H1 (cell line): ENCODE measurements around the gene COL25A1. TPM values are rescaled to one million over a fixed set of nuclear protein-coding genes. Genes with fewer than 3 reads are reported as not detected.
A peak's percentile ranks its signal among the peaks of the same experiment; 100 is the strongest.

Source experiments
- CTCF ChIA-PET: fragments of 300-600 bp; sonication (Branson Sonifier 250); formaldehyde crosslinking; loops from one replicate; lab custom pipeline; 2021; ENCODE audit not compliant: partially characterized antibody; lab: Charles Lee
- POLR2A ChIA-PET: fragments of 300-600 bp; sonication (Branson Sonifier 250); formaldehyde crosslinking; loops from one replicate; lab custom pipeline; 2021; ENCODE audit warnings: inconsistent platforms; ENCODE audit not compliant: partially characterized antibody; lab: Charles Lee
- DNase-seq, 2 experiments: peaks; one replicate each; pipeline versions ENCODE4 v3.0.0 to v3.0.0-alpha.2; 2010 to 2022; ENCODE audit warnings: low spot score in 2 of 2, low read depth in 1 of 2, mixed read lengths in 1 of 2
- FAIRE-seq: peaks from 2 replicates; lab custom pipeline; 2011; peaks lifted over from hg19 to GRCh38; lab: Jason Lieb, UNC
- H2AFZ ChIP-seq: 2 replicates; pipeline ENCODE4 v1.8.1; 2012; ENCODE audit warnings: low read length, inconsistent platforms
- H2AK5ac ChIP-seq: 2 replicates; pipeline ENCODE4 v1.6.1; 2013; ENCODE audit warnings: low read depth, low read length
- H2BK120ac ChIP-seq: replicated peaks from 2 replicates; pipeline ENCODE3; 2013; ENCODE audit warnings: low read depth, low read length, inconsistent platforms
- H2BK12ac ChIP-seq: 2 replicates; pipeline ENCODE4 v1.6.1; 2013; ENCODE audit warnings: low read depth, low read length
- H2BK15ac ChIP-seq: 2 replicates; pipeline ENCODE4 v1.6.1; 2013; ENCODE audit warnings: low read length
- H2BK20ac ChIP-seq: 2 replicates; pipeline ENCODE4 v1.6.1; 2013; ENCODE audit warnings: low read length
- H2BK5ac ChIP-seq: 2 replicates; pipeline ENCODE4 v1.6.1; 2013; ENCODE audit warnings: low read depth, low read length
- H3K14ac ChIP-seq: 2 replicates; pipeline ENCODE4 v1.6.1; 2013; ENCODE audit warnings: inconsistent platforms; ENCODE audit not compliant: insufficient read length
- H3K18ac ChIP-seq: 2 replicates; pipeline ENCODE4 v1.6.1; 2013; ENCODE audit warnings: low read length; ENCODE audit errors: extremely low read depth
- H3K23ac ChIP-seq: 2 replicates; pipeline ENCODE4 v1.6.1; 2013; ENCODE audit warnings: inconsistent platforms; ENCODE audit not compliant: insufficient read length
- H3K23me2 ChIP-seq: 2 replicates; pipeline ENCODE4 v1.6.1; 2013; ENCODE audit warnings: low read depth, low read length
- H3K27ac ChIP-seq: 2 replicates; pipeline ENCODE4 v1.6.1; 2011; ENCODE audit warnings: low read depth, low read length, inconsistent platforms
- H3K27me3 ChIP-seq, 4 experiments: replicated peaks in 1 of 4; 1 replicate in 1 of 4; 2 replicates in 3 of 4; pipeline versions ENCODE4 v1.6.1 to v1.8.1; 2011 to 2013; ENCODE audit warnings: low read length in 3 of 4, mild to moderate bottlenecking in 3 of 4, inconsistent platforms in 2 of 4, mixed read lengths in 2 of 4, moderate library complexity in 1 of 4; ENCODE audit not compliant: control insufficient read depth in 3 of 4, insufficient read depth in 3 of 4; ENCODE audit errors: extremely low read depth in 1 of 4
- H3K36me3 ChIP-seq, 4 experiments: 2 replicates each; pipeline versions ENCODE4 v1.6.1 to v1.8.1; 2011 to 2013; ENCODE audit warnings: mild to moderate bottlenecking in 4 of 4, low read length in 3 of 4, moderate library complexity in 2 of 4, control low read depth in 1 of 4, inconsistent platforms in 1 of 4; ENCODE audit not compliant: insufficient read depth in 4 of 4, control insufficient read depth in 2 of 4
- H3K4ac ChIP-seq: replicated peaks from 2 replicates; pipeline ENCODE3; 2013; ENCODE audit warnings: low read length, low read depth, mixed read lengths, inconsistent platforms; ENCODE audit not compliant: insufficient read length
- H3K4me1 ChIP-seq, 4 experiments: replicated peaks in 1 of 4; 1 replicate in 1 of 4; 2 replicates in 3 of 4; pipeline versions ENCODE4 v1.6.1 to v1.8.1; 2011 to 2013; ENCODE audit warnings: low read length in 3 of 4, inconsistent platforms in 2 of 4, mixed read lengths in 1 of 4; ENCODE audit not compliant: insufficient read depth in 4 of 4, control insufficient read depth in 3 of 4
- H3K4me2 ChIP-seq, 2 experiments: 2 replicates each; pipeline versions ENCODE4 v1.6.1 to v1.8.1; 2011 to 2013; ENCODE audit warnings: low read depth in 2 of 2, low read length in 2 of 2, control low read depth in 1 of 2, inconsistent platforms in 1 of 2, mild to moderate bottlenecking in 1 of 2; ENCODE audit not compliant: insufficient read depth in 1 of 2
- H3K4me3 ChIP-seq, 4 experiments: fragments of 200-600, 300-600 bp in 1 of 4; sonication (generic), shearing (Covaris generic), sonication (Bioruptor Twin) in 1 of 4; 2 replicates each; pipeline versions ENCODE4 v1.5.1 to v1.8.1; 2011 to 2016; ENCODE audit warnings: low read length in 4 of 4, low read depth in 3 of 4, control low read depth in 2 of 4, inconsistent platforms in 2 of 4, mild to moderate bottlenecking in 2 of 4, mixed read lengths in 1 of 4, moderate library complexity in 1 of 4; ENCODE audit not compliant: insufficient read depth in 2 of 4; ENCODE audit errors: extremely low read depth in 1 of 4
- H3K56ac ChIP-seq: replicated peaks from 2 replicates; pipeline ENCODE3; 2013; ENCODE audit warnings: low read depth, mild to moderate bottlenecking, mixed read lengths, low read length, inconsistent platforms; ENCODE audit not compliant: insufficient read length
- H3K79me1 ChIP-seq: 2 replicates; pipeline ENCODE4 v1.6.1; 2013; ENCODE audit warnings: low read depth, low read length, control low read depth
- H3K79me2 ChIP-seq, 2 experiments: 2 replicates each; pipeline versions ENCODE4 v1.6.1 to v1.8.1; 2012 to 2013; ENCODE audit warnings: low read length in 2 of 2, mild to moderate bottlenecking in 2 of 2, inconsistent platforms in 1 of 2; ENCODE audit not compliant: insufficient read depth in 2 of 2, control insufficient read depth in 1 of 2
- H3K9ac ChIP-seq, 4 experiments: replicated peaks in 1 of 4; 1 replicate in 1 of 4; 2 replicates in 3 of 4; pipeline versions ENCODE4 v1.6.1 to v1.8.1; 2011 to 2013; ENCODE audit warnings: low read depth in 3 of 4, low read length in 3 of 4, control low read depth in 2 of 4, mild to moderate bottlenecking in 2 of 4, moderate library complexity in 2 of 4, inconsistent platforms in 1 of 4; ENCODE audit errors: extremely low read depth in 1 of 4
- H3K9me3 ChIP-seq, 2 experiments: 2 replicates each; pipeline versions ENCODE4 v1.6.1 to v1.8.1; 2012 to 2013; ENCODE audit warnings: mild to moderate bottlenecking in 2 of 2, moderate library complexity in 2 of 2, control low read depth in 1 of 2, inconsistent platforms in 1 of 2, low read depth in 1 of 2, low read length in 1 of 2, mixed read lengths in 1 of 2; ENCODE audit not compliant: insufficient read depth in 2 of 2
- H4K20me1 ChIP-seq, 2 experiments: replicated peaks in 1 of 2; 2 replicates each; pipeline versions ENCODE3 to v1.8.1; 2011 to 2013; ENCODE audit warnings: inconsistent platforms in 2 of 2, low read length in 2 of 2, mild to moderate bottlenecking in 1 of 2; ENCODE audit not compliant: insufficient read depth in 2 of 2, control insufficient read depth in 1 of 2
- H4K5ac ChIP-seq: 2 replicates; pipeline ENCODE4 v1.6.1; 2013; ENCODE audit warnings: low read length, low read depth, mixed read lengths, inconsistent platforms; ENCODE audit not compliant: insufficient read length
- H4K8ac ChIP-seq: 2 replicates; pipeline ENCODE4 v1.8.0; 2013; ENCODE audit warnings: mild to moderate bottlenecking, moderate library complexity, low read length, inconsistent platforms; ENCODE audit not compliant: insufficient read depth; ENCODE audit errors: extremely low read depth
- H4K91ac ChIP-seq: replicated peaks from 2 replicates; pipeline ENCODE3; 2013; ENCODE audit warnings: low read length, mixed read lengths, inconsistent platforms; ENCODE audit not compliant: insufficient read length
- ASH2L ChIP-seq: fragments of 200-600, 300-600 bp; sonication (generic); IDR thresholded peaks from one replicate; pipeline ENCODE4 v1.7.1; 2017; ENCODE audit warnings: low read length
- PHF8 ChIP-seq: fragments of 200-600 bp; sonication (generic); conservative IDR thresholded peaks from 2 replicates; pipeline ENCODE4 v1.7.1; 2012; ENCODE audit warnings: low read depth, mild to moderate bottlenecking, inconsistent platforms, low read length, moderate library complexity
- YY1 ChIP-seq: IDR thresholded peaks from 2 replicates; pipeline ENCODE4 v1.6.1; 2011; ENCODE audit warnings: low read depth, mild to moderate bottlenecking, low read length
- WGBS, 2 experiments: shearing (Covaris generic) in 1 of 2; methylation state at CpG; one replicate each; pipeline versions ENCODE4 v1.1.6 to v1.1.7; 2013 to 2015; ENCODE audit warnings: low lambda C conversion rate in 2 of 2, mixed read lengths in 2 of 2, inconsistent platforms in 1 of 2, low coverage in 1 of 2, missing lambda C conversion rate in 1 of 2; ENCODE audit not compliant: insufficient replicate concordance in 2 of 2, insufficient coverage in 1 of 2, insufficient read length in 1 of 2; ENCODE audit errors: extremely low coverage in 1 of 2, missing lambda C conversion rate in 1 of 2; 5-methylcytosine and 5-hydroxymethylcytosine counted together
- polyA plus RNA-seq, 7 experiments: library from polyadenylated mRNA; depleted of rRNA in 3 of 7; stranded (reverse) in 5 of 7; unstranded in 2 of 7; fragments of >200 nt in 5 of 7; fragments of 200-250 nt in 2 of 7; gene quantifications; 1 replicate in 5 of 7; 2 replicates in 1 of 7; 4 replicates in 1 of 7; pipeline versions ENCODE4 v1.2.1 to v1.2.3, GENCODE V29; 2011 to 2013; ENCODE audit warnings: missing spikeins in 2 of 7, mixed read lengths in 2 of 7
- total RNA-seq: library from RNA; stranded (reverse); fragmentation: NEBNext Ultra II Directional; extraction: Animal tissue kit (Norgen Biotek cat#: 25700); gene quantifications from 2 replicates; pipeline ENCODE4 v1.2.1, GENCODE V29; 2021

The COL25A1 gene
- total and polyA plus RNA-seq, 2 of the 8 experiments (the other 6 are each of a cell fraction or from before 2014, with no cell fraction given) = 1.1 to 8.3 TPM

DNA sequence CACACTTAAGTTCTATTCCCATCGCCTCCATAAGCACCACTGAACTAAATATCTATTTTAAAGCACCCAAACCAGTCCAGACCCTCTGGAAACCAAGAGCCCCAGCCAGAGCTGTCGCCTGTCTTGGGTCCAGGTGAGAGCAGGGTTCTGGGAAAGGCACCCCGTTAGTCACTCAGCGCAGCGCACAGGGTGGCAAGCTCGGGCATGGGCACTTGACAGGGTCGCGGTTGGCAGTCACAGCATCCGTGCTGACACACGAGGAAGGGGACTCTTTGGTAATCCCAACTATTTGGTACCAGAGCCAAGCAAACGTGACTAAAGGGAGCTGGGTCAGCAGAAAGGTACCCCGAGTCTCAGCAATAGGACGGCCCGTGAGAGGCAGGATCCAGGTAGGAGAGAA lies 515.4 kb downstream of the COL25A1 start:
- ChIA-PET POLR2A (no interaction called here), CTCF (interaction anchor here (0.5 to 1.0 kb wide), 2 partner anchors 528 to 942 kb away, joined by 3 read pairs; no protein-coding TSS in a partner anchor)
- Histone ChIP-seq H3K14ac (no peak overlapping the region), H3K4me1 (peaks cover 0 to 4% (median 0%) of the 10 kb centered on the region in 4 experiments; a peak in 2 of 7 replicates), H3K27ac (no peak overlapping the region), H3K4ac (no peak overlapping the region), H4K8ac (no peak overlapping the region), H2BK5ac (no peak overlapping the region), H2BK12ac (no peak overlapping the region), H2AK5ac (no peak overlapping the region), H3K36me3 (no peaks in the 10 kb centered on the region), H2BK120ac (no peak overlapping the region), H4K5ac (no peak overlapping the region), H3K9ac (no peak overlapping the region), H3K9me3 (no peaks in the 10 kb centered on the region), H3K4me2 (no peak overlapping the region), H3K79me2 (no peaks in the 10 kb centered on the region), H3K18ac (no peak overlapping the region), H3K79me1 (no peaks in the 10 kb centered on the region), H2AFZ (0 out of 2 replicates have a peak overlapping the region, but pooled peaks have one; percentile 13), H3K4me3 (no peak overlapping the region), H3K27me3 (no peaks in the 10 kb centered on the region), H4K20me1 (no peaks in the 10 kb centered on the region), H2BK20ac (no peak overlapping the region), H2BK15ac (no peak overlapping the region), H3K23me2 (no peaks in the 10 kb centered on the region; the same call in 1 of the 2 replicates), H3K23ac (no peak overlapping the region), H3K56ac (no peak overlapping the region), H4K91ac (no peak overlapping the region)
- no peak for DNase-seq
- TF ChIP-seq PHF8 = no peak
- no peak for TF ChIP-seq ASH2L
- no peak for TF ChIP-seq YY1
- no peak for FAIRE-seq
- 95% methylated on average over 14 of the region's 14 CpGs; no CpG with 5 or more reads in 1 of the 2 experiments for WGBS, 2 experiments
